Transverse colon (tissue), 3 donors: ENCODE data around the gene FBXL15.

ENCODE experiments used
- CTCF ChIP-seq, 5 experiments: fragments of 200-600 bp in 3 of 5; fragments of 450-650 bp in 2 of 5; sonication (generic) in 3 of 5; IDR thresholded peaks; 1 replicate in 2 of 5; 2 replicates in 3 of 5; pipeline ENCODE4 v1.5.1; 2016 to 2017; ENCODE audit warnings: antibody characterized with exemption in 5 of 5, inconsistent platforms in 3 of 5, mild to moderate bottlenecking in 2 of 5, moderate library complexity in 1 of 5
- POLR2A ChIP-seq: fragments of 450-650 bp; IDR thresholded peaks from one replicate; pipeline ENCODE4 v1.6.1; 2016; ENCODE audit warnings: antibody characterized with exemption, mild to moderate bottlenecking, moderate library complexity

GRCh38 chr10:102392306-102392705 lies 28.3 kb upstream of the FBXL15 start:
- TF ChIP-seq POLR2A (no peak), CTCF (IDR thresholded peaks at IDR 0.05) (no peak)
